Urinary bladder (tissue), 4 donors: ENCODE data around the gene MBD3. TPM values are rescaled to one million over a fixed set of nuclear protein-coding genes. Genes with fewer than 3 reads are reported as not detected.

Experiments
- DNase-seq: peaks from one replicate; pipeline ENCODE4 v3.0.0-alpha.2; 2015; ENCODE audit errors: extremely low spot score
- H3K27ac ChIP-seq: one replicate; pipeline ENCODE4 v1.5.1; 2013; ENCODE audit warnings: low read depth, mild to moderate bottlenecking, moderate library complexity
- H3K36me3 ChIP-seq: one replicate; pipeline ENCODE4 v1.6.1; 2013; ENCODE audit warnings: mild to moderate bottlenecking, moderate library complexity; ENCODE audit not compliant: insufficient read depth
- H3K4me1 ChIP-seq: one replicate; pipeline ENCODE4 v1.6.1; 2013; ENCODE audit warnings: mild to moderate bottlenecking, moderate library complexity; ENCODE audit not compliant: insufficient read depth
- H3K4me3 ChIP-seq: one replicate; pipeline ENCODE4 v1.5.1; 2013; ENCODE audit warnings: low read depth, low read length
- WGBS: extraction: QIAGEN DNeasy Blood & Tissue Kit; methylation state at CpG from one replicate; pipeline ENCODE4 v1.1.7; 2013; 5-methylcytosine and 5-hydroxymethylcytosine counted together
- polyA plus RNA-seq: library from polyadenylated mRNA; stranded (reverse); fragments of 200-250 nt; gene quantifications from one replicate; pipeline ENCODE4 v1.2.3, GENCODE V29; 2013
- small RNA-seq: library from RNA; depleted of rRNA; stranded (forward); fragments of <200 nt; gene quantifications from one replicate; pipeline ENCODE3, GENCODE V24; 2014
- total RNA-seq: library from RNA; depleted of rRNA; stranded (reverse); fragments of >200 nt; gene quantifications from one replicate; pipeline ENCODE4 v1.2.3, GENCODE V29; 2014
- donor health status: healthy with polysubstance abuse.
- donor health status: healthy.

The MBD3 gene
- total and polyA plus RNA-seq, 2 donors: 32.5 to 76.4 TPM

GRCh38 chr19:1526979-1527649 is 65.6 kb downstream of the MBD3 start:
- WGBS: 80% methylated on average over 18 of the region's 18 CpGs
- Histone ChIP-seq H3K4me1 (no peaks in the 10 kb centered on the region), H3K4me3 (no peak overlapping the region), H3K36me3 (no peaks in the 10 kb centered on the region), H3K27ac (no peak overlapping the region)
- no peak for DNase-seq

DNA sequence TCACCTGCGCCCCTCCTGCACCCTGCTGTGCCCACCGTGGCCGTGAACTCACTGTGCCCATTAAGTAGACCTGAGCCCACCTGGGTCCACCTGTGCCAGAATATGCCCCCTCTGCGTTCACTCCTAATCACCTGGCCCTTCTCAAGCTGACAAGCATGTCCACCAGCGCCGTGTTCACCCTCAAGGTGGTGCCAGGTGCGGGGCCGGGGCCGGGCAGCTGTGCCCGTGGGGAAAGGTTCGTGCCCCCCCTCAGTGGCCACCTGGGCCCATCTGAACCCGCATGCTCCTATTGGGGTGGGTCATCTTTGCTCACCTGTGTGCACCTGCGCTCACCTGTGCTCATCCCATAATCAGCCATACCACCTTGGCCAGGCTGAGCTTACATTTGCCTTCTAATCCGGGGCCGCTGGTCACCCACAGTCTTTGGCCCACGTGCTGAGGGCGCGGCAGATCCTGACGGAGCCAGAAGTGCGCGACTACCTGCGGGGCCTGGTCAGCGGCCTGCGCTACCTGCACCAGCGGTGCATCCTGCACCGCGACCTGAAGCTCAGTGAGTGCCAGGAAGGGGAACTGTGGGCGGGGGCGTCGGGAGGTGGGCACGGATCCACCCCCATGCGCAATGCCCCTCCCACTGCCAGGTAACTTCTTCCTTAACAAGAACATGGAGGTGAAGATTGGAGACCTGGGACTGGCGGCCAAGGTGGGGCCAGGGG is 66.4 kb downstream of the MBD3 start:
- whole genome bisulfite sequencing: 82% methylated on average over 33 of the region's 33 CpGs
- no peak for DNase-seq
- H3K36me3 ChIP-seq: no peaks in the 10 kb centered on the region
- no peak overlapping the region for H3K4me3 ChIP-seq
- no peaks in the 10 kb centered on the region for H3K4me1 ChIP-seq
- no peak overlapping the region for H3K27ac ChIP-seq

DNA sequence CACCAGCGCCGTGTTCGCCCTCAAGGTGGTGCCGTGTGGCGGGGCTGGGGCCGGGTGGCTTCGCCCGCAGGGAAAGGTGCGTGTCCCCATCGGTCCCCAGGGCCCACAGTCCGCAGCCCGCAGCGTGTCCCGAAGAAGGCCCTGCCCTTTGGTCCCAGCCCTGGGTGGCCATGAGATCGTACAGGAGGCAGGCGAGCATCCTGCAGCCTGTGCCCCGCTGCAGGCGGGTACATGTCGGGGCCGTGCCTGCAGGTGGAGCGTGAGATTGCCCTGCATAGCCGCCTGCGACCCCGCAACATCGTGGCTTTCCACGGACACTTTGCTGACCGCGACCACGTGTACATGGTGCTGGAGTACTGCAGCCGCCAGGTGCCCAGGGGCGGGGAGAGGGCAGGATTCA is 67.3 kb downstream of the MBD3 start:
- H3K36me3 ChIP-seq: no peaks in the 10 kb centered on the region
- 68% methylated on average over 31 of the region's 31 CpGs for WGBS
- no peaks in the 10 kb centered on the region for H3K4me1 ChIP-seq
- no peak for DNase-seq
- no peak overlapping the region for H3K4me3 ChIP-seq
- no peak overlapping the region for H3K27ac ChIP-seq

- 65% methylated on average over 17 of the region's 17 CpGs for WGBS
- no peak for DNase-seq
- Histone ChIP-seq H3K4me3 (no peak overlapping the region), H3K27ac (no peak overlapping the region), H3K4me1 (no peaks in the 10 kb centered on the region), H3K36me3 (no peaks in the 10 kb centered on the region)
These were observed 67.7 kb downstream of the MBD3 start for GRCh38 chr19:1524972-1525325.

DNA sequence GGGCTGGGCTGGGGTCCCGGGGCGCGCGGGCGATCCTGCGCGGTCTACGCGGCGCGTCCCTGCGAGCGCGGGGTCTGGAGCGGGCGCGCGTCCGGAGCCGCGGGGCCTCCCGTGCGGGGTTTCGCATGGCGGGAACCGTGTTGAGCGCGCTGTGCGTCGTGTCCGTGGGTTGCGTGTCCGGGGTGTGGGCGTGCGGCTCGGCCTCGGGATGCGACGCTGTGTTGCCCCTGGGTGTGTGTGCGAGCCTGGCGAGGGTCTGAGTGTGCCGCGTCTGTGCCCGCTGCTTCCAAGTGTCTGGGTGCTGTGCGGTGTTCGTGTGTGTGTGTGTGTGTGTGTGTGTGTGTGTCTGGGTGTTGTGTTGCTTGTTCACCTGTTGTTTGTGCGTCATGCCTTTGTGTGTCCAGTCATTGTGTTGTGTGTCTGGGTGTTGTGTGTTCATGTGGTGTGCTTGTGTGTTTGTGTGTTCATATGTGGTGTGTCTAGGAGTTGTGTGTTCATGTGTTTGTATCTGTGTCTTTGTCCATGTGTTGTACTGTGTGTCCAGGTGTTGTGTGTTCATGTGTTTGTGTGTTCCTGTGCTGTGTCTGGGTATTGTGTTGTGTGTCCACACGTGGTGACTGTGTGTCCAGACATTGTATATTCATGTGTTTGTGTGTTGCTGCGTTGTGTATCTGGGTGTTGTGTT is 68.2 kb downstream of the MBD3 start:
- Histone ChIP-seq H3K4me3 (peak overlapping the region; percentile 25), H3K4me1 (no peaks in the 10 kb centered on the region), H3K27ac (no peak overlapping the region), H3K36me3 (no peaks in the 10 kb centered on the region)
- DNase-seq: no peak
- 9% methylated on average over 49 of the region's 49 CpGs for WGBS

Small RNAs within 50 kb of the gene (small RNA-seq; reads per million reads assigned to genes)
- gene AC005943.2: not detected
- gene RN7SL477P: not detected
- not detected for gene RNU6-1223P

Other genes starting within 250 kb of the MBD3 start
- 26.4 TPM for gene NDUFS7, start 209.0 kb downstream of the MBD3 start, total RNA-seq
- 173 TPM for gene NDUFS7, start 209.0 kb downstream of the MBD3 start, polyA plus RNA-seq
- gene GAMT, start 191.3 kb downstream of the MBD3 start, total RNA-seq: 10.3 TPM
- gene GAMT, start 191.3 kb downstream of the MBD3 start, polyA plus RNA-seq: 18.5 TPM
- gene DAZAP1, start 185.3 kb downstream of the MBD3 start, total RNA-seq: 37.0 TPM
- 71.5 TPM for gene DAZAP1, start 185.3 kb downstream of the MBD3 start, polyA plus RNA-seq
- gene RPS15, start 154.5 kb downstream of the MBD3 start, total RNA-seq: 507 TPM
- gene RPS15, start 154.5 kb downstream of the MBD3 start, polyA plus RNA-seq: 3,233 TPM
- 1.2 TPM for gene APC2, start 142.7 kb downstream of the MBD3 start, total RNA-seq
- 0.66 TPM for gene APC2, start 142.7 kb downstream of the MBD3 start, polyA plus RNA-seq
- 15.0 TPM for gene C19orf25, start 113.7 kb downstream of the MBD3 start, total RNA-seq
- 40.5 TPM for gene C19orf25, start 113.7 kb downstream of the MBD3 start, polyA plus RNA-seq
- gene PCSK4, start 102.5 kb downstream of the MBD3 start, total RNA-seq: 1.6 TPM
- gene PCSK4, start 102.5 kb downstream of the MBD3 start, polyA plus RNA-seq: 2.7 TPM
- gene REEP6, start 101.7 kb downstream of the MBD3 start, total RNA-seq: 4.9 TPM
- 11.3 TPM for gene REEP6, start 101.7 kb downstream of the MBD3 start, polyA plus RNA-seq
- 4.1 TPM for gene ADAMTSL5, start 79.8 kb downstream of the MBD3 start, total RNA-seq
- gene ADAMTSL5, start 79.8 kb downstream of the MBD3 start, polyA plus RNA-seq: 9.4 TPM
- 0.37 TPM for gene PLK5, start 68.8 kb downstream of the MBD3 start, total RNA-seq
- 2.3 TPM for gene PLK5, start 68.8 kb downstream of the MBD3 start, polyA plus RNA-seq
- gene MEX3D, start 24.5 kb downstream of the MBD3 start, total RNA-seq: 24.2 TPM
- gene MEX3D, start 24.5 kb downstream of the MBD3 start, polyA plus RNA-seq: 19.1 TPM
- gene UQCR11, start 12.6 kb upstream of the MBD3 start, total RNA-seq: 33.3 TPM
- gene UQCR11, start 12.6 kb upstream of the MBD3 start, polyA plus RNA-seq: 144 TPM
- 27.4 TPM for gene TCF3, start 59.8 kb upstream of the MBD3 start, total RNA-seq
- 50.2 TPM for gene TCF3, start 59.8 kb upstream of the MBD3 start, polyA plus RNA-seq
- gene ONECUT3, start 160.6 kb upstream of the MBD3 start, total RNA-seq: not detected
- not detected for gene ONECUT3, start 160.6 kb upstream of the MBD3 start, polyA plus RNA-seq
- gene ATP8B3, start 219.4 kb upstream of the MBD3 start, total RNA-seq: 1.4 TPM
- gene ATP8B3, start 219.4 kb upstream of the MBD3 start, polyA plus RNA-seq: 1.6 TPM